GM12873 (cell line): ENCODE measurements around the gene HIVEP1.

Experiments used
- TF ChIP-seq, protein P1 (sequence below): IDR thresholded peaks from 2 replicates; pipeline ENCODE4 v1.5.1; 2012; ENCODE audit warnings: low read depth, mild to moderate bottlenecking, moderate library complexity, low read length, control low read depth; ENCODE audit not compliant: insufficient read depth; ENCODE audit errors: missing control alignments

Gene HIVEP1

GRCh38 chr6:11977193-11977592 is 34.9 kb upstream of the HIVEP1 start:
- TF ChIP-seq, protein P1, sequence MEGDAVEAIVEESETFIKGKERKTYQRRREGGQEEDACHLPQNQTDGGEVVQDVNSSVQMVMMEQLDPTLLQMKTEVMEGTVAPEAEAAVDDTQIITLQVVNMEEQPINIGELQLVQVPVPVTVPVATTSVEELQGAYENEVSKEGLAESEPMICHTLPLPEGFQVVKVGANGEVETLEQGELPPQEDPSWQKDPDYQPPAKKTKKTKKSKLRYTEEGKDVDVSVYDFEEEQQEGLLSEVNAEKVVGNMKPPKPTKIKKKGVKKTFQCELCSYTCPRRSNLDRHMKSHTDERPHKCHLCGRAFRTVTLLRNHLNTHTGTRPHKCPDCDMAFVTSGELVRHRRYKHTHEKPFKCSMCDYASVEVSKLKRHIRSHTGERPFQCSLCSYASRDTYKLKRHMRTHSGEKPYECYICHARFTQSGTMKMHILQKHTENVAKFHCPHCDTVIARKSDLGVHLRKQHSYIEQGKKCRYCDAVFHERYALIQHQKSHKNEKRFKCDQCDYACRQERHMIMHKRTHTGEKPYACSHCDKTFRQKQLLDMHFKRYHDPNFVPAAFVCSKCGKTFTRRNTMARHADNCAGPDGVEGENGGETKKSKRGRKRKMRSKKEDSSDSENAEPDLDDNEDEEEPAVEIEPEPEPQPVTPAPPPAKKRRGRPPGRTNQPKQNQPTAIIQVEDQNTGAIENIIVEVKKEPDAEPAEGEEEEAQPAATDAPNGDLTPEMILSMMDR = no peak

DNA sequence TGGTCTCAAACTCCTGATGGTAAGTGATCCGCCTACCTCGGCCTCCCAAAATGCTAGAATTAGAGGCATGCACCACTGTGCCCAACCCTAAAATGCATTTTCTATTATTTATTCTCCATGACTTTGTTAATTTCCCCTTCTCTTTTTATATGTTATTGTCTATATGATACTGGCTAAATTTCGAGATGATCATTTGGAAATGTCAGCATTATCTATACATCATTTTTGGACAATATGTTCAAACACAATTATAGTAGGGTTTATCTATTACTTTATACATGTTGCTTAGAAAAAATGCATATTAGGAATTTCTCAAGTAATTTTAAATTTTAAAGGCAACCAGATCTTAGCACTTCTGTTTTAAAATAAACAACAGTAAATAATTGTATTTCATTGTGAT is 34.4 kb upstream of the HIVEP1 start:
- TF ChIP-seq, protein P1 = no peak

GRCh38 chr6:11978169-11978987 is 33.7 kb upstream of the HIVEP1 start:
- TF ChIP-seq, protein P1 = no peak

DNA sequence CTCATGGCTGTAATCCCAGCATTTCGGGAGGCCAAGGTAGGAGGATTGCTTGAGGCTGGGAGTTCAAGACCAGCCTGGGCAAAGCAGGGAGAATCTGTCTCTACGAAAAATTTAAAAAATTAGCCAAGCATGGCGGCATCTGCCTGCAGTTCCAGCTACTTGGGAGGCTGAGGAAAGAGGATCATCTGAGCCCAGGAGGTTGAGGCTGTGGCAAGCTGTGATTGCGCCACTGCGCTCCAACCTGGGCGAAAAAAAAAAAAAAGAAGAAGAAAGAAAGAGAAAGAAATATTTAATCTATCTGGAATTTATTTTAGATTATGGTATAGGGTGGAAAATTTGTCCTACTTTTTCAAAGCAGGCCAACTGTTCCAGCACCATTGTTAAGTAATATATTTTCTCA is 32.2 kb upstream of the HIVEP1 start:
- TF ChIP-seq, protein P1 = no peak

DNA sequence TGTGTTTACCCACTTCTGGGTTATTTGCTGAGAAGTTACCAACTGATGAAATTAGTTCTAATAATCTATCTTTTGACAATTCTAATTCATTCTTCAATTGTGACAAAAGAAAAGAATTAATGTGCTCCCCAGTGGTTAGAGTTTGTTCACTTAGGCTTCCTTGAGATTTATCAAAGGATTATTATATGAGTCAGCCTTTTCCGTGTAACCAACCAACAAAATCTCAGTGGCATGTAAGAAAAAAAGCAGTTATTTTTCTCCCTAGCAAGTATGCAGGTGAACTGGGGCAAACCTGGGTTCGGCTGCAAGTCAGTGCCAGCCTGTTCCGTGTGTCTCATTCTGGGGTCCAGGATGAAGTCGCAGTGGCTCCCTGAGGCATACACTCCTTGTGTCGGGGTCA is 28.8 kb upstream of the HIVEP1 start:
- TF ChIP-seq, protein P1 = no peak

DNA sequence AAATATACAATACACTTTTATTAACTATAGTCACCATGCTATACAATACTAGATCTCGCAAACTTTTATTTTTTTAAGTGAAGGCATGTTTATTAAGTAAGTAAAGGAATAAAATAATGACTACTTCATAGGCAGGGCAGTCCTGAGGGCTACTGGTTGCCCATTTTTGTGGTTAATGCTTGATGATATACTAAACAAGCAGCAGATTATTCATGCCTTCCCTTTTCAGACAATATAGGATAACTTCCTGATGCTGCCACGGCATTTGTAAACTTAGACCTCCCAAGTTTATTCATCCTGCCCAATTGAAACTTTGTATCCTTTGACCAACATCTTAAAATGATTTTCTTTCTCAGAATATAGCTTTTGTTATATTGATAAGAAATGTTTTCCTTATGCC is 24.7 kb upstream of the HIVEP1 start:
- TF ChIP-seq, protein P1 = no peak

DNA sequence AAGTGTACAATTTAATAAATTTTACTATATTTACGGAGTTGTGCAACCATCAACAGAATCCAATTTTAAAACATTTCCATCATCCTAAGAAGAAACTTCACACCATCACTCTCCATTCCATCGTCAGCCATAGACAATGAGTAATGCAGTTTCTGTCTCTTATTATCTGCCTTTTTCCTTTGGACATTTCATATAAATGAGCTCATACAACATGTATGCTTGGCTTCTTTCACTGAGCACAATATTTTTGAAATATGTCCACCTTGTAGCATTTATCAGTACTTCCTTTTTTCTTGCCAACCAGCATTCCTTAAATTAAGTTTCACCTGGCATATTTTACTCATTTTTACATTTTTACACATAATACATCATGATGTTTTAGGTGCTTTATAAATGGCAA is 22.7 kb upstream of the HIVEP1 start:
- TF ChIP-seq, protein P1 = no peak

GRCh38 chr6:11992086-11992485 is 20.0 kb upstream of the HIVEP1 start:
- TF ChIP-seq, protein P1 = no peak
